K562 (cell line): ENCODE measurements around the gene RACGAP1. TPM values are rescaled to one million over a fixed set of nuclear protein-coding genes. Genes with fewer than 3 reads are reported as not detected.

Source experiments
- BCOR ChIP-seq: fragments of 450-650 bp; IDR thresholded peaks from 2 replicates; pipeline ENCODE4 v1.6.1; 2016
- CREB3L1 ChIP-seq: fragments of 450-650 bp; IDR thresholded peaks from 2 replicates; pipeline ENCODE4 v1.6.1; 2014; ENCODE audit warnings: low read depth, mild to moderate bottlenecking, moderate library complexity, borderline replicate concordance
- CSDE1 ChIP-seq, 2 experiments: fragments of 450-650 bp; IDR thresholded peaks; 2 replicates each; pipeline ENCODE4 v1.6.1; 2016; ENCODE audit warnings: mild to moderate bottlenecking in 1 of 2
- ELK3 ChIP-seq: fragments of 450-650 bp; formaldehyde crosslinking; IDR thresholded peaks from 2 replicates; pipeline ENCODE4 v1.4.0; 2020; ENCODE audit warnings: mild to moderate bottlenecking
- HMGN3 ChIP-seq: IDR thresholded peaks from 2 replicates; pipeline ENCODE4 v1.6.1; 2011; ENCODE audit warnings: borderline replicate concordance, low read depth, mild to moderate bottlenecking, mixed read lengths, low read length; ENCODE audit not compliant: insufficient read length; ENCODE audit errors: extremely low read depth
- HNRNPUL1 ChIP-seq: fragments of 200-400 bp; formaldehyde crosslinking; IDR thresholded peaks from 2 replicates; pipeline ENCODE4 v1.6.1; 2017; ENCODE audit warnings: low read length
- MECOM ChIP-seq: fragments of 250-450 bp; sonication (Bioruptor Pico); IDR thresholded peaks from 2 replicates; pipeline ENCODE4 v1.8.0; 2022; ENCODE audit warnings: inconsistent platforms
- NEUROD1 ChIP-seq: fragments of 150-350 bp; IDR thresholded peaks from 2 replicates; pipeline ENCODE4 v1.6.1; 2014; ENCODE audit warnings: borderline replicate concordance, low read length, low read depth; ENCODE audit not compliant: partially characterized antibody
- NFIC ChIP-seq: fragments of 450-650 bp; IDR thresholded peaks from 2 replicates; pipeline ENCODE4 v1.6.1; 2017; ENCODE audit warnings: mild to moderate bottlenecking, inconsistent platforms
- PBX2 ChIP-seq, 2 experiments: IDR thresholded peaks in 1 of 2; conservative IDR thresholded peaks in 1 of 2; 2 replicates each; pipeline ENCODE4 v1.6.1; 2016; ENCODE audit warnings: low read depth in 2 of 2, mild to moderate bottlenecking in 1 of 2, missing compliant biosample characterization in 1 of 2, missing genetic modification characterization in 1 of 2, moderate library complexity in 1 of 2
- PHB ChIP-seq: fragments of 250-450 bp; sonication (Bioruptor Pico); IDR thresholded peaks from 2 replicates; pipeline ENCODE4 v1.5.0; 2021
- PKNOX1 ChIP-seq: fragments of 450-650 bp; IDR thresholded peaks from 2 replicates; pipeline ENCODE4 v1.6.1; 2016
- POLR2B ChIP-seq: fragments of 450-650 bp; IDR thresholded peaks from 2 replicates; pipeline ENCODE4 v1.6.1; 2018; ENCODE audit warnings: low read depth; ENCODE audit not compliant: partially characterized antibody
- RBM14 ChIP-seq: fragments of 200-400 bp; formaldehyde crosslinking; IDR thresholded peaks from 2 replicates; pipeline ENCODE4 v1.6.1; 2018; ENCODE audit warnings: low read depth, mild to moderate bottlenecking, low read length, moderate library complexity, borderline replicate concordance; ENCODE audit not compliant: insufficient read depth
- TEAD2 ChIP-seq: fragments of 450-650 bp; IDR thresholded peaks from 2 replicates; pipeline ENCODE4 v1.6.1; 2016; ENCODE audit warnings: missing genetic modification characterization, control low read depth, missing compliant biosample characterization
- ZBTB2 ChIP-seq: fragments of 450-650 bp; IDR thresholded peaks from 2 replicates; pipeline ENCODE4 v1.6.1; 2016; ENCODE audit warnings: antibody characterized with exemption
- ZNF212 ChIP-seq: fragments of 450-650 bp; formaldehyde crosslinking; IDR thresholded peaks from 2 replicates; pipeline ENCODE4 v1.4.0; 2020; ENCODE audit warnings: mild to moderate bottlenecking
- ZNF282 ChIP-seq: sonication (generic); formaldehyde crosslinking; IDR thresholded peaks from 2 replicates; pipeline ENCODE4 v1.8.1; 2023; ENCODE audit warnings: missing genetic modification reagents
- ZNF449 ChIP-seq: fragments of 250-450 bp; sonication (Bioruptor Pico); IDR thresholded peaks from 2 replicates; pipeline ENCODE4 v1.8.0; 2022; ENCODE audit warnings: moderate library complexity, mild to moderate bottlenecking, inconsistent platforms
- ZNF644 ChIP-seq: fragments of 200-800 bp; sonication (Bioruptor generic); IDR thresholded peaks from 2 replicates; pipeline ENCODE4 v1.6.1; 2016; ENCODE audit warnings: low read depth, missing genetic modification characterization, missing compliant biosample characterization
- polyA plus RNA-seq, 8 experiments: library from polyadenylated mRNA; depleted of rRNA in 4 of 8; stranded (reverse) in 5 of 8; unstranded in 3 of 8; fragments of >200 nt; fragmentation: Nextera tagmentation in 2 of 8; fragmentation: Illumina TruSeq in 1 of 8; extraction: Ambion mirVana in 2 of 8; extraction: Trizol in 1 of 8; gene quantifications; 2 replicates each; pipeline versions ENCODE4 v1.2.1 to v1.2.3, GENCODE V29; 2011 to 2014; ENCODE audit warnings: inconsistent platforms in 1 of 8, missing spikeins in 1 of 8
- total RNA-seq, 7 experiments: library from RNA; depleted of rRNA in 6 of 7; stranded (reverse); fragments of >200 nt in 6 of 7; fragmentation: Illumina TruSeq in 2 of 7; extraction: Trizol in 2 of 7; gene quantifications; 2 replicates each; pipeline versions ENCODE4 v1.2.1 to v1.2.3, GENCODE V29; 2011 to 2021; ENCODE audit warnings: low replicate concordance in 1 of 7

Gene RACGAP1
- total and polyA plus RNA-seq, 9 of the 15 experiments (the other 6 are each of a cell fraction or from before 2014, with no cell fraction given): 56.4 to 92.9 (median 71.8) TPM

- no peak for TF ChIP-seq NEUROD1
- TF ChIP-seq PHB (CRISPR knock-in tag): no peak
- TF ChIP-seq TEAD2 (tag): no peak
- no peak for TF ChIP-seq CREB3L1
- no peak for TF ChIP-seq HNRNPUL1
- TF ChIP-seq HMGN3: no peak
- no peak for TF ChIP-seq ZNF644 (tag)
- TF ChIP-seq PKNOX1: no peak
- no peak for TF ChIP-seq ELK3
- no peak for TF ChIP-seq CSDE1 (IDR thresholded peaks at IDR 0.05)
- TF ChIP-seq BCOR: no peak
- no peak for TF ChIP-seq POLR2B
- TF ChIP-seq NFIC: peak; percentile 88
- TF ChIP-seq ZNF449: no peak
- no peak for TF ChIP-seq ZBTB2
- no peak for TF ChIP-seq MECOM (CRISPR knock-in tag)
- no peak for TF ChIP-seq ZNF282
- no peak for TF ChIP-seq ZNF212
- no peak for TF ChIP-seq RBM14
- no peak for TF ChIP-seq PBX2 (CRISPR knock-in tag; IDR thresholded peaks at IDR 0.05; ENCODE audit: low read depth)
- TF ChIP-seq PBX2 (tag; conservative IDR thresholded peaks at IDR 0.05; ENCODE audit: low read depth): no peak
Measured at GRCh38 chr12:49983892-49984291, 41.4 kb downstream of the RACGAP1 start (continued).
